Cardiac fibroblast (primary cell): ENCODE results near the gene JPH3.

Source experiments
- DNase-seq, 2 donors: peaks; one replicate each; pipeline versions ENCODE4 v3.0.0 to v3.0.0-alpha.2; 2010; ENCODE audit warnings: low read depth in 2 of 2
- H3K4me3 ChIP-seq, 2 donors: replicated peaks in 1 of 2; 1 replicate in 1 of 2; 2 replicates in 1 of 2; pipeline ENCODE4 v1.5.1; 2011; ENCODE audit warnings: low read depth in 2 of 2, low read length in 2 of 2, mild to moderate bottlenecking in 2 of 2, moderate library complexity in 1 of 2
- TF ChIP-seq, protein P1 (sequence below): IDR thresholded peaks from one replicate; pipeline ENCODE4 v1.5.1; 2011; ENCODE audit warnings: low read depth, mild to moderate bottlenecking, low read length, inconsistent platforms

The JPH3 gene

DNA sequence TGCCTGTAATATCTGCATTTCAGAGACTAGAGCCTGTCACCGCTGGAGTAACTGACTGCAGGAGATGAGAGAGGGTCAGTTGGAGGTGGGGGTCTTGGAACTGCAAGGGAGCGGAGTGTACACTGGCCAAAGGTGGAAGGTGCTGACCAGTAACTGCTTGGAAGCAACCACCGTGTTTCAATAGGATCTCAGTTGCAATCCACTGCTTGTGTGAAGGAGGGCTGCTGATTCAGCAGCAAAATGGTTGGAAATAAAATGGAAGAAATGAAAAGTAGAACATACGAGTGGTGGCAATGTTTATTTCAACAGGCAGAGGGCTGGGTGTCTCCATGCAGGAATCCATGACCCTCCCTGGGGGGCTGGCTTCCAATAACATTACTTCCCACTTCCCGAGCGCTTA lies 2.1 kb upstream of the JPH3 start:
- TF ChIP-seq, protein P1, sequence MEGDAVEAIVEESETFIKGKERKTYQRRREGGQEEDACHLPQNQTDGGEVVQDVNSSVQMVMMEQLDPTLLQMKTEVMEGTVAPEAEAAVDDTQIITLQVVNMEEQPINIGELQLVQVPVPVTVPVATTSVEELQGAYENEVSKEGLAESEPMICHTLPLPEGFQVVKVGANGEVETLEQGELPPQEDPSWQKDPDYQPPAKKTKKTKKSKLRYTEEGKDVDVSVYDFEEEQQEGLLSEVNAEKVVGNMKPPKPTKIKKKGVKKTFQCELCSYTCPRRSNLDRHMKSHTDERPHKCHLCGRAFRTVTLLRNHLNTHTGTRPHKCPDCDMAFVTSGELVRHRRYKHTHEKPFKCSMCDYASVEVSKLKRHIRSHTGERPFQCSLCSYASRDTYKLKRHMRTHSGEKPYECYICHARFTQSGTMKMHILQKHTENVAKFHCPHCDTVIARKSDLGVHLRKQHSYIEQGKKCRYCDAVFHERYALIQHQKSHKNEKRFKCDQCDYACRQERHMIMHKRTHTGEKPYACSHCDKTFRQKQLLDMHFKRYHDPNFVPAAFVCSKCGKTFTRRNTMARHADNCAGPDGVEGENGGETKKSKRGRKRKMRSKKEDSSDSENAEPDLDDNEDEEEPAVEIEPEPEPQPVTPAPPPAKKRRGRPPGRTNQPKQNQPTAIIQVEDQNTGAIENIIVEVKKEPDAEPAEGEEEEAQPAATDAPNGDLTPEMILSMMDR = no peak
- DNase-seq = no peak
- no peak overlapping the region for H3K4me3 ChIP-seq

DNA sequence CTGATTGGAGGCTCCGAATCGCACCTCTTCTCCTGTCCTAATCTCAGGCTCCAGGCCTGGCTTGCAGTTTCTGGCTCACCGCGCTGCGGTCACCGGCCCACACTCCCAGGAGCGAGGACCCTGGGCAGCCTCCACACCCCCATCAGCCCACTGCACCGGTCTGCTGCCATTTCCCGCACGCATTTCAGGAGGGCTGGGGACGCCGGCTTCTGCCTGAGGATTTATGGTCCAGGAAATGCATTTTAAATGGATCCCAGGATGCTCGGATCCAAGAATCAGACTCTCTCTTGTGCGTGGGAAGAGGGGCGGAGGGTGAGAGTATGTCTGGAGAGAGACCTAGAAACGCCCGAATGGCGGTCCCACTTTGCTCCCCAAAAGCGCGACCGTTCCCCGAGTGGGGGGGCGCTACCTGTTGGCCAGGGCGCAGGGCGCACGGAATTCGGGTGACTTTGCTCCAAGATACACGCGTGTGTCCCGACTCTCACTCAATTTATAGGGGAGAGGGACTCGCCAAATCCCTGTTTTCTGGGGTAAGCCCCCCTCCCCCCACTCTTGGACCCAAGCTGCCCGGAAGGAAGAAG lies 817 bp upstream of the JPH3 start:
- H3K4me3 ChIP-seq = no peak overlapping the region
- no peak for DNase-seq
- TF ChIP-seq, protein P1 = no peak

DNA sequence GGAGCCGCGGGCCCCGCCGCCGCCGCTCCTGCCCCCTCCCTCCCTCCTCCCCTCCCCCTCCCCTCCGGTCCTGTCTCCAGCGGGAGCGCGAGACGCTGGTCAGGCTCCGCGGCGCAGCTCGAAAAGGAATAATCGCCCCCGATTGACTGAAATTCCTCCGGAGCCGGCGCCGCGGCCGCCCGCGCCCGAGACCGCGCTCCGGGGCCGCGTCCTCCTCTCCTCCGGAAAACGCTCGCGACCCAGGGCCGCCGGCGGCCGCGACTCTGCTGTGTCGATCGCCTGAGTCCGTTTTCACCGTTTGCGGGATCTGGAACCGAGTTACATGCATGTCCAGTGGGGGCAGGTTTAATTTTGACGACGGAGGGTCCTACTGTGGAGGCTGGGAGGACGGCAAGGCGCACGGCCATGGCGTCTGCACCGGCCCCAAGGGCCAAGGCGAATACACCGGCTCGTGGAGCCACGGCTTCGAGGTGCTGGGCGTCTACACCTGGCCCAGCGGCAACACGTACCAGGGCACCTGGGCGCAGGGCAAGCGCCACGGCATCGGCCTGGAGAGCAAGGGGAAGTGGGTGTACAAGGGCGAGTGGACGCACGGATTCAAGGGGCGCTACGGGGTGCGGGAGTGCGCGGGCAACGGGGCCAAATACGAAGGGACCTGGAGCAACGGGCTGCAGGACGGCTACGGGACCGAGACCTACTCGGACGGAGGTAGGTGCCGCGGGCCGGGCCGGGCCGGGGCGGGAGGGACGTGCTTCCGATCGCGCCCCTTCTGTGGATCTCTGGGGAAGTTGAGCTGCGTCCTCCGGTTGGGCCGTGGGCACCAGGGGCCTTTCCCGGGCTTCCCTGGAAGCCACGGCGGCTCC lies 744 bp downstream of the JPH3 start:
- TF ChIP-seq, protein P1 = no peak
- no peak for DNase-seq
- no peak overlapping the region for H3K4me3 ChIP-seq

DNA sequence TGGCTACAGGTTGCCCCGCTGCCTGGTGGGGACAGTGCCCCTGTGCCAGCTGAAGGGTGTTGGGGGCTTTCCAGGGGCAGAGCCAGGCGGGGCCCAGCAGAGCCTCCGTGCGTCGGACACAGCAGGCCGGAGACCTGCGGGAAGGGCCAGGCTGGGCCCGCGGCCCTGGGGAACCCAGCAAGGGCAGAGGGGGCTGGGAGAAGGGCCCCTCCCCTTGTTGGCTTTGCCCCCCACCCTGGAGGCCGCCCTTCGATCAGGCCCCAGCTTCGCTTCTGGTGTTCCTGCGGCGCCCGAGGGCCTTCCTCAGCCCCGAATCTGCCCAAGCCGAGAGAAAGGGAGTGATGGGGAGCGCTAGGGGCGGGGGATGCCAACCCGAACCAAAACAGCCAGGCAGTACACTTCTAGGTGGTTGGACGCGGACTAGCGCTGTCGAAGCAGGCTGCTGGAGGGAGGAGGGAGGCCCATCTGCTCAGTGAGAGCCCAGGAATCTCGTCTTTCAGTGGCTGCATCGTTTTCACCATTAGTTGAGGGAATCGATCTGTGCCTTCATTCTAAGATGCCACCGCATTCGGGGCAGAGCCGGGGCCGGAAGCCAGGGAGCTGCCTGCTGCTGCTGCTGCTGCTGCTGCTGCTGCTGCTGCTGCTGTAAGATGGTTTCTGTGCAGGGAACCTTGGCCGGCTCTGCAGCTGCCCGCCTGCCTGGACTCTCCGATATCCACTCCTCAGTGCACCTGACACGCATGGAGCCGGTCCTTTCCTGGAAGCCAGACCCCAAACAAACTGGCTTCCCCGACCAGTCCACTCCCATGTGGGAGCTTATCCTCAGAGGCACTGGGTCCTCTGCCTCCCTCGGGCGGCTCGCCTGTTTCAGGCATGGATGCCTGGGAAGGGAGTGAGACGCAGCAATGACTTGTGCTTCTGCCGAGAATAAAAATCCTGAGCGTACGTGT lies 1.7 kb downstream of the JPH3 start:
- no peak overlapping the region for H3K4me3 ChIP-seq
- TF ChIP-seq, protein P1 = no peak
- no peak for DNase-seq

DNA sequence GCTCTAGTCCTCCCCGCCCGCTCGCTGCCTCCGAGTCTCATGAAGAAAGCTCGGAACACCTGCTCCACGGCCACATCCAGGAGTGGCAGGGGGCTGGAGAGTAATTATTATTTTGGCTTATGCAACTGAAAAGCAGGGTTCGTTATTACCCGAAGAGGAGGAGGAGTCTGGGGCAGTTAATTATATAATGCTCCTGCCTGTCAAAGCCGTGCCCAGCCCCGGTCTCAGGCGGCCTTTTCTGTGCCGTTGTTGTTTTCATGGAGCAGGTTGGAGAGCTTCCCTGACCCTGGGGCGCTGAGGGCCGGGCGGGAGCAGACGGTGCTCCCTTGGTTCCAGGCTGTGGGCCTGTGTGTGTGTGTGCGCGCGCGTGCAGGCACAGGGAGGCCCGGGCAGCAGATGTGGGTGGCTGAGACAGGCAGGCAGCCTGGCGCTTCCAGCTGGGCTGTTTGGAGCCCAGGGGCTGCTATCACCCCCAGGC lies 2.4 kb downstream of the JPH3 start:
- TF ChIP-seq, protein P1 = no peak
- H3K4me3 ChIP-seq = no peak overlapping the region
- DNase-seq = no peak

DNA sequence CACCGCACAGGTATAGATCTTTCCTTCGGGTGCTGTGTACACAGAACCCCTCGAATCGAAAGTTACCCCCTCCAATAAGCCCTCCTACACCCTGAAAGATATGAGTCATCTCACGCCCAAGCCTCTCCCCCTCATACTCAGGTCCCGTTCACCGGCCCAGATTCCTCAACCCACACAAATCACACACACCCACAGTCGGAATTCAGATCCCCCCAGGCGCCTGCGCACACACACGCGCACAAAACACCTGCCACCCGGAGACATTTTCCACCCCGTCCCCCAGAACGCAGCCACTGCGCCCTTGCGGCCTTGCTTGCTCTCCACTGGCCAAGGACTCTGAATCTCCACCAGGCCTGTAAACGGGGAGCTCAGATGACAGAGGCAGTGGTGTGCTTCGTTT lies 4.9 kb downstream of the JPH3 start:
- no peak overlapping the region for H3K4me3 ChIP-seq
- TF ChIP-seq, protein P1 = no peak
- DNase-seq = no peak
